CD8-positive, alpha-beta memory T cell (primary cell): Measurements from ENCODE around the gene HRH4. TPM values are rescaled to one million over a fixed set of nuclear protein-coding genes. Genes with fewer than 3 reads are reported as not detected.

Experiments
- CTCF ChIA-PET: fragments of 350-600 bp; sonication (Branson Sonifier 250); formaldehyde crosslinking; loops from one replicate; lab custom pipeline; 2021; ENCODE audit warnings: antibody characterized with exemption; lab: Charles Lee
- POLR2A ChIA-PET: fragments of 350-600 bp; sonication (Branson Sonifier 250); formaldehyde crosslinking; loops from one replicate; lab custom pipeline; 2021; ENCODE audit warnings: antibody characterized with exemption; lab: Charles Lee
- DNase-seq, 5 donors: peaks; one replicate each; pipeline versions ENCODE4 v3.0.0 to v3.0.0-alpha.2; 2020 to 2022; ENCODE audit warnings: mixed read lengths in 1 of 5
- H3K27ac ChIP-seq: one replicate; pipeline ENCODE4 v1.7.0; 2013; ENCODE audit warnings: low read depth, mild to moderate bottlenecking, low read length, moderate library complexity
- H3K27me3 ChIP-seq: 2 replicates; pipeline ENCODE4 v1.7.0; 2013; ENCODE audit warnings: low read length, mild to moderate bottlenecking; ENCODE audit not compliant: insufficient read depth, poor library complexity, severe bottlenecking
- H3K36me3 ChIP-seq: 2 replicates; pipeline ENCODE4 v1.7.0; 2013; ENCODE audit warnings: mild to moderate bottlenecking, low read length, moderate library complexity; ENCODE audit not compliant: insufficient read depth
- H3K4me1 ChIP-seq: 2 replicates; pipeline ENCODE4 v1.7.0; 2013; ENCODE audit warnings: mild to moderate bottlenecking, low read length, moderate library complexity; ENCODE audit not compliant: insufficient read depth
- H3K4me3 ChIP-seq: 2 replicates; pipeline ENCODE4 v1.7.0; 2013; ENCODE audit warnings: mild to moderate bottlenecking, low read length
- H3K9me3 ChIP-seq: 2 replicates; pipeline ENCODE4 v1.7.0; 2013; ENCODE audit warnings: mild to moderate bottlenecking, low read length
- H3K27ac Mint-ChIP-seq, 8 donors: one replicate each; pipeline ENCODE4 v1.8.0; 2020 to 2021; ENCODE audit warnings: mixed read lengths in 8 of 8, mild to moderate bottlenecking in 6 of 8, inconsistent platforms in 3 of 8, moderate library complexity in 3 of 8
- H3K27me3 Mint-ChIP-seq, 2 donors: one replicate each; pipeline ENCODE4 v1.8.0; 2020 to 2021; ENCODE audit warnings: mixed read lengths in 2 of 2, mild to moderate bottlenecking in 1 of 2, moderate library complexity in 1 of 2
- H3K36me3 Mint-ChIP-seq, 3 donors: one replicate each; pipeline ENCODE4 v1.8.0; 2020 to 2021; ENCODE audit warnings: mixed read lengths in 3 of 3, inconsistent platforms in 1 of 3, mild to moderate bottlenecking in 1 of 3
- H3K4me1 Mint-ChIP-seq, 3 donors: one replicate each; pipeline ENCODE4 v1.8.0; 2020 to 2021; ENCODE audit warnings: mixed read lengths in 3 of 3, inconsistent platforms in 1 of 3, mild to moderate bottlenecking in 1 of 3
- H3K4me3 Mint-ChIP-seq, 7 donors: one replicate each; pipeline ENCODE4 v1.8.0; 2020 to 2021; ENCODE audit warnings: mixed read lengths in 7 of 7, mild to moderate bottlenecking in 6 of 7, moderate library complexity in 4 of 7, inconsistent platforms in 2 of 7
- H3K9me3 Mint-ChIP-seq, 5 donors: one replicate each; pipeline ENCODE4 v1.8.0; 2020 to 2022; ENCODE audit warnings: mixed read lengths in 5 of 5, mild to moderate bottlenecking in 3 of 5, moderate library complexity in 2 of 5, inconsistent platforms in 1 of 5
- polyA plus RNA-seq: library from polyadenylated mRNA; unstranded; fragments of 300-500 nt; fragmentation: Illumina TruSeq; gene quantifications from one replicate; pipeline ENCODE4 v1.2.3, GENCODE V29; 2021
- total RNA-seq, 2 experiments: library from RNA; stranded (reverse); gene quantifications; one replicate each; pipeline ENCODE4 v1.2.3, GENCODE V29; 2021

The HRH4 gene
- total and polyA plus RNA-seq, 3 experiments from 2014 or later, result not detected

GRCh38 chr18:24446453-24446852 is 14.0 kb upstream of the HRH4 start:
- ChIA-PET POLR2A (no interaction called here), CTCF (interaction anchor here (0.7 to 1.2 kb wide), 3 partner anchors 14 to 46 kb away, joined by 3 to 4 read pairs (median 3); partner anchors contain the start of gene HRH4)
- H3K4me3 Mint-ChIP-seq, result no peak overlapping the region
- H3K4me1 ChIP-seq, result no peaks in the 10 kb centered on the region
- H3K4me3 ChIP-seq, result no peak overlapping the region
- no peak overlapping the region for H3K27ac Mint-ChIP-seq
- no peaks in the 10 kb centered on the region for H3K9me3 Mint-ChIP-seq
- H3K27me3 Mint-ChIP-seq, result no peaks in the 10 kb centered on the region
- H3K27ac ChIP-seq, result no peak overlapping the region
- H3K9me3 ChIP-seq, result no peaks in the 10 kb centered on the region
- no peaks in the 10 kb centered on the region for H3K4me1 Mint-ChIP-seq
- peaks cover 18 to 81% (median 36%) of the 10 kb centered on the region in 3 donors for H3K36me3 Mint-ChIP-seq
- H3K36me3 ChIP-seq, result peaks cover 16% of the 10 kb centered on the region
- H3K27me3 ChIP-seq, result no peaks in the 10 kb centered on the region
- no peak for DNase-seq

- no peak overlapping the region for H3K27ac Mint-ChIP-seq
- H3K27me3 Mint-ChIP-seq, result no peaks in the 10 kb centered on the region
- no peaks in the 10 kb centered on the region for H3K9me3 Mint-ChIP-seq
- Histone ChIP-seq H3K36me3 (peaks cover 16% of the 10 kb centered on the region), H3K9me3 (no peaks in the 10 kb centered on the region), H3K27me3 (no peaks in the 10 kb centered on the region), H3K4me3 (no peak overlapping the region), H3K4me1 (no peaks in the 10 kb centered on the region), H3K27ac (no peak overlapping the region)
- no peaks in the 10 kb centered on the region for H3K4me1 Mint-ChIP-seq
- peaks cover 14 to 81% (median 34%) of the 10 kb centered on the region in 3 donors for H3K36me3 Mint-ChIP-seq
- CTCF ChIA-PET, result interaction anchor here (0.7 to 1.2 kb wide), 3 partner anchors 13 to 45 kb away, joined by 3 to 4 read pairs (median 3); partner anchors contain the start of gene HRH4
- H3K4me3 Mint-ChIP-seq, result no peak overlapping the region
- no peak for DNase-seq
- POLR2A ChIA-PET, result no interaction called here
These were observed 13.4 kb upstream of the HRH4 start for GRCh38 chr18:24446953-24447538.

- Histone ChIP-seq H3K4me1 (no peaks in the 10 kb centered on the region), H3K4me3 (no peak overlapping the region), H3K27ac (no peak overlapping the region), H3K27me3 (no peaks in the 10 kb centered on the region), H3K36me3 (peaks cover 16% of the 10 kb centered on the region), H3K9me3 (no peaks in the 10 kb centered on the region)
- POLR2A ChIA-PET, result no interaction called here
- Mint-ChIP-seq H3K27ac (no peak overlapping the region), H3K4me1 (no peaks in the 10 kb centered on the region), H3K4me3 (no peak overlapping the region), H3K36me3 (peaks cover 14 to 78% (median 36%) of the 10 kb centered on the region in 3 donors), H3K9me3 (no peaks in the 10 kb centered on the region), H3K27me3 (no peaks in the 10 kb centered on the region)
- CTCF ChIA-PET, result no interaction called here
- DNase-seq, result no peak
These were observed 12.5 kb upstream of the HRH4 start for GRCh38 chr18:24447961-24448360.

GRCh38 chr18:24456549-24456948 is 3.9 kb upstream of the HRH4 start:
- Mint-ChIP-seq H3K36me3 (peaks cover 3 to 9% (median 8%) of the 10 kb centered on the region in 3 donors), H3K27ac (peak overlapping the region in 1 of 8 donors; percentile 13), H3K27me3 (peaks cover 0 to 3% of the 10 kb centered on the region in 2 donors), H3K4me3 (no peak overlapping the region), H3K4me1 (no peaks in the 10 kb centered on the region), H3K9me3 (no peaks in the 10 kb centered on the region)
- DNase-seq, result no peak
- CTCF ChIA-PET, result no interaction called here
- Histone ChIP-seq H3K9me3 (no peaks in the 10 kb centered on the region), H3K4me1 (no peaks in the 10 kb centered on the region), H3K27ac (no peak overlapping the region), H3K36me3 (no peaks in the 10 kb centered on the region), H3K4me3 (no peak overlapping the region), H3K27me3 (no peaks in the 10 kb centered on the region)
- POLR2A ChIA-PET, result no interaction called here

GRCh38 chr18:24459772-24460171 is 665 bp upstream of the HRH4 start:
- H3K4me1 ChIP-seq, result no peaks in the 10 kb centered on the region
- no peak overlapping the region for H3K27ac ChIP-seq
- peaks cover 0 to 3% of the 10 kb centered on the region in 2 donors for H3K27me3 Mint-ChIP-seq
- peaks cover 0 to 11% (median 0%) of the 10 kb centered on the region in 3 donors for H3K4me1 Mint-ChIP-seq
- H3K4me3 Mint-ChIP-seq, result no peak overlapping the region
- ChIA-PET POLR2A (no interaction called here), CTCF (interaction anchor here (0.9 kb wide), 1 partner anchor 13 kb away, joined by 3 read pairs; no protein-coding TSS in a partner anchor)
- DNase-seq, result no peak
- no peaks in the 10 kb centered on the region for H3K9me3 Mint-ChIP-seq
- peaks cover 0 to 8% (median 1%) of the 10 kb centered on the region in 3 donors for H3K36me3 Mint-ChIP-seq
- H3K4me3 ChIP-seq, result no peak overlapping the region
- H3K36me3 ChIP-seq, result no peaks in the 10 kb centered on the region
- no peaks in the 10 kb centered on the region for H3K9me3 ChIP-seq
- no peaks in the 10 kb centered on the region for H3K27me3 ChIP-seq
- no peak overlapping the region for H3K27ac Mint-ChIP-seq

GRCh38 chr18:24461996-24462395 is 1.6 kb downstream of the HRH4 start:
- DNase-seq, result no peak
- ChIA-PET POLR2A (no interaction called here), CTCF (interaction anchor here (1.2 kb wide), 1 partner anchor 27 kb away, joined by 3 read pairs; no protein-coding TSS in a partner anchor)
- H3K4me3 ChIP-seq, result no peak overlapping the region
- no peaks in the 10 kb centered on the region for H3K9me3 ChIP-seq
- H3K27ac ChIP-seq, result no peak overlapping the region
- Mint-ChIP-seq H3K4me1 (peaks cover 0 to 11% (median 0%) of the 10 kb centered on the region in 3 donors), H3K27me3 (peaks cover under 1 to 6% of the 10 kb centered on the region in 2 donors), H3K4me3 (peak overlapping the region in 3 of 7 donors; percentile 16 to 74 (median 33)), H3K9me3 (no peaks in the 10 kb centered on the region), H3K27ac (peak overlapping the region in 1 of 8 donors; percentile 39), H3K36me3 (peaks cover 0 to 4% (median 0%) of the 10 kb centered on the region in 3 donors)
- H3K27me3 ChIP-seq, result no peaks in the 10 kb centered on the region
- H3K4me1 ChIP-seq, result no peaks in the 10 kb centered on the region
- no peaks in the 10 kb centered on the region for H3K36me3 ChIP-seq

GRCh38 chr18:24462838-24463775 is 2.7 kb downstream of the HRH4 start:
- no peaks in the 10 kb centered on the region for H3K27me3 ChIP-seq
- Mint-ChIP-seq H3K9me3 (no peaks in the 10 kb centered on the region), H3K4me1 (peaks cover 0 to 11% (median 0%) of the 10 kb centered on the region in 3 donors), H3K27me3 (peaks cover 4% of the 10 kb centered on the region in 2 donors), H3K4me3 (peak overlapping the region in 1 of 7 donors; percentile 46), H3K36me3 (peaks cover 0 to 4% (median 2%) of the 10 kb centered on the region in 3 donors), H3K27ac (no peak overlapping the region)
- no peaks in the 10 kb centered on the region for H3K4me1 ChIP-seq
- DNase-seq, result no peak
- CTCF ChIA-PET, result interaction anchor here (1.2 kb wide), 1 partner anchor 26 kb away, joined by 3 read pairs; no protein-coding TSS in a partner anchor
- POLR2A ChIA-PET, result no interaction called here
- H3K36me3 ChIP-seq, result no peaks in the 10 kb centered on the region
- no peak overlapping the region for H3K4me3 ChIP-seq
- H3K27ac ChIP-seq, result no peak overlapping the region
- H3K9me3 ChIP-seq, result no peaks in the 10 kb centered on the region
